ENCODE measurements around the gene ZNF214. TPM values are rescaled to one million over a fixed set of nuclear protein-coding genes. Genes with fewer than 3 reads are reported as not detected.

ZNF214 gene
- total RNA-seq (2022; extraction: Qiagen RNA extraction; ENCODE audit: low read depth) = 0.49 to 1.5 TPM (median 0.73 TPM) in 5 replicates

DNA sequence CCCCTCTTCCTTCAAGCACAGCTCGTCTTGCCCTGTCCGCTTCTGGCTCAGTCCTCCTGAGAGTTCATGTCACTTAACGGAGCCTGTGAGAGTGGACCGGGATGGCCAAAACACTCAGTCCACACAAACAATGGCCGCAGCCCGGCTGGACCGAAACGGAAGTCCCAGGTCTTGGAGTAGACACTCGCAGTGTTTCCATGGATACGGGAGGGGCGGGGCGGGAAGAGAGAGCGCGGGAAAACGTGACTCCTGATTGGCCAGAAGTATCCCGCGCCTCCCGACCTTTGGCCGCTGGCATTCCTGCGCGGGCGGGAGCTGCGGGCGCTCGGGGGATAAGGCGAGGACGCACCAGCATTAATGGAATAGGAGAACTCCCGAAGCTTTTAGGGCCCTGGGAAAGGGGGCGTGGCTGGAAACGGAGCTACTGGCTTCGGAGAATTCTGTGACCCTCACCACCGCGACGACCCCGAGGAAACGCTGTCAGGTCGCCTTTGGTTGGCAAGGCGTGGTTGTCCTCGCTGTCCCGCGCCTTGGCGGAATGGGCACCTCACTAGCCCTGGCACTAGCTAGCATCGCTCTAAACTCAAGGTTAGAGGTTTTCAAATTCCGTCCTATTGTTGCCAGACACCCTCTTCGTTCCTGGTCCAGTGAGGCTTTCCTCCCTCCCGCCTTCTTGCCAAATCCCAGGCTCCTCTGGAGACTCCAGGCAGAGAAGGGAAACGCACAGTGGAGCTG lies at the start of gene ZNF214, which contains the start of gene NLRP14:
ZNF214 (minus strand) TSS at position 164 of the 735 bp plus-strand sequence. CDS start 17,511 bp downstream, outside the sequence.
NLRP14 (plus strand) TSS at position 297 of the 735 bp plus-strand sequence. CDS start 18,108 bp downstream, outside the sequence.

Other genes starting within 250 kb of the ZNF214 start
- not detected in 5 replicates for gene OR2AG2, start 248.4 kb downstream of the ZNF214 start, total RNA-seq (2022; extraction: Qiagen RNA extraction; ENCODE audit: low read depth)
- gene OR2AG1, start 237.3 kb downstream of the ZNF214 start, total RNA-seq (2022; extraction: Qiagen RNA extraction; ENCODE audit: low read depth) = not detected in 5 replicates
- gene OR6A2, start 220.7 kb downstream of the ZNF214 start, total RNA-seq (2022; extraction: Qiagen RNA extraction; ENCODE audit: low read depth) = not detected in 5 replicates
- not detected in 5 replicates for gene OR10A5, start 174.7 kb downstream of the ZNF214 start, total RNA-seq (2022; extraction: Qiagen RNA extraction; ENCODE audit: low read depth)
- not detected in 5 replicates for gene OR10A2, start 157.3 kb downstream of the ZNF214 start, total RNA-seq (2022; extraction: Qiagen RNA extraction; ENCODE audit: low read depth)
- gene OR10A4, start 143.7 kb downstream of the ZNF214 start, total RNA-seq (2022; extraction: Qiagen RNA extraction; ENCODE audit: low read depth) = not detected in 5 replicates
- gene OR2D2, start 127.8 kb downstream of the ZNF214 start, total RNA-seq (2022; extraction: Qiagen RNA extraction; ENCODE audit: low read depth) = not detected in 5 replicates
- not detected in 5 replicates for gene OR2D3, start 99.3 kb downstream of the ZNF214 start, total RNA-seq (2022; extraction: Qiagen RNA extraction; ENCODE audit: low read depth)
- 1.0 to 1.7 TPM (median 1.2 TPM) in 5 replicates for gene ZNF215, start 93.9 kb downstream of the ZNF214 start, total RNA-seq (2022; extraction: Qiagen RNA extraction; ENCODE audit: low read depth)
- not detected in 5 replicates for gene NLRP14, start 133 bp upstream of the ZNF214 start, total RNA-seq (2022; extraction: Qiagen RNA extraction; ENCODE audit: low read depth)
- not detected in 5 replicates for gene RBMXL2, start 68.7 kb upstream of the ZNF214 start, total RNA-seq (2022; extraction: Qiagen RNA extraction; ENCODE audit: low read depth)
- gene SYT9, start 231.6 kb upstream of the ZNF214 start, total RNA-seq (2022; extraction: Qiagen RNA extraction; ENCODE audit: low read depth) = 0.08 to 0.31 TPM (median 0.21 TPM) in 5 replicates